GM23338 (cell line): ENCODE results near the gene BICRAL. TPM values are rescaled to one million over a fixed set of nuclear protein-coding genes. Genes with fewer than 3 reads are reported as not detected.

Experiments used
- ATAC-seq: fragments of 200-7000 bp; cut with Tn5 transposase; 3 replicates; pipeline ENCODE4 v1.9.1; 2020
- DNase-seq: peaks from one replicate; pipeline ENCODE4 v3.0.0-alpha.2; 2015; ENCODE audit warnings: low spot score
- H2AFZ ChIP-seq: fragments of 200-600 bp; sonication (generic); 2 replicates; pipeline ENCODE4 v1.8.0; 2016; ENCODE audit warnings: antibody characterized with exemption, mild to moderate bottlenecking, moderate library complexity
- H3F3A ChIP-seq: fragments of 200-600 bp; sonication (generic); replicated peaks from 2 replicates; pipeline ENCODE4 v1.8.0; 2017; ENCODE audit warnings: antibody characterized with exemption, mixed run types, low read depth
- H3K27ac ChIP-seq: fragments of 200-600 bp; sonication (generic); 2 replicates; pipeline ENCODE4 v1.6.1; 2016; ENCODE audit warnings: low read depth
- H3K27me3 ChIP-seq: fragments of 200-600 bp; sonication (generic); 2 replicates; pipeline ENCODE4 v1.8.0; 2016; ENCODE audit warnings: mild to moderate bottlenecking, mixed run types, moderate library complexity; ENCODE audit not compliant: insufficient read depth
- H3K36me3 ChIP-seq: fragments of 200-600 bp; sonication (generic); 2 replicates; pipeline ENCODE4 v1.8.0; 2016; ENCODE audit warnings: mild to moderate bottlenecking; ENCODE audit not compliant: insufficient read depth
- H3K4me1 ChIP-seq: fragments of 200-600 bp; sonication (generic); 2 replicates; pipeline ENCODE4 v1.8.0; 2016; ENCODE audit warnings: mild to moderate bottlenecking, moderate library complexity; ENCODE audit not compliant: insufficient read depth
- H3K4me2 ChIP-seq: fragments of 200-600 bp; sonication (generic); 2 replicates; pipeline ENCODE4 v1.7.1; 2017; ENCODE audit warnings: mixed run types
- H3K4me3 ChIP-seq: fragments of 200-600 bp; sonication (generic); 2 replicates; pipeline ENCODE4 v1.6.1; 2016; ENCODE audit warnings: mixed run types
- H3K79me2 ChIP-seq: fragments of 200-600 bp; sonication (generic); replicated peaks from 2 replicates; pipeline ENCODE4 v1.8.0; 2017; ENCODE audit warnings: mild to moderate bottlenecking; ENCODE audit not compliant: insufficient read depth
- H3K9me2 ChIP-seq: fragments of 200-600 bp; sonication (generic); 2 replicates; pipeline ENCODE4 v1.8.0; 2017; ENCODE audit not compliant: insufficient read depth
- H4K20me1 ChIP-seq: fragments of 200-600 bp; sonication (generic); replicated peaks from 2 replicates; pipeline ENCODE4 v1.8.0; 2017; ENCODE audit warnings: mild to moderate bottlenecking; ENCODE audit not compliant: insufficient read depth
- H3K27ac Mint-ChIP-seq: 2 replicates; pipeline ENCODE4 v1.8.0; 2020; ENCODE audit warnings: inconsistent platforms, mild to moderate bottlenecking, moderate library complexity, mixed read lengths
- H3K27me3 Mint-ChIP-seq: 3 replicates; pipeline ENCODE4 v1.8.0; 2022; ENCODE audit warnings: low read depth, mild to moderate bottlenecking, moderate library complexity, mixed read lengths, inconsistent platforms; ENCODE audit not compliant: insufficient read depth, poor library complexity
- H3K36me3 Mint-ChIP-seq: 3 replicates; pipeline ENCODE4 v1.8.0; 2021; ENCODE audit warnings: low read depth, mild to moderate bottlenecking, inconsistent platforms, moderate library complexity, mixed read lengths
- H3K4me1 Mint-ChIP-seq: 3 replicates; pipeline ENCODE4 v1.8.0; 2020; ENCODE audit warnings: mild to moderate bottlenecking, inconsistent platforms, mixed read lengths
- H3K4me3 Mint-ChIP-seq: 3 replicates; pipeline ENCODE4 v1.8.0; 2021; ENCODE audit warnings: moderate library complexity, mild to moderate bottlenecking, inconsistent platforms, mixed read lengths
- H3K9me3 Mint-ChIP-seq: 3 replicates; pipeline ENCODE4 v1.8.0; 2020; ENCODE audit warnings: moderate library complexity, mild to moderate bottlenecking, inconsistent platforms, mixed read lengths
- CTCF ChIP-seq, 2 experiments: fragments of 200-600 bp in 1 of 2; sonication (generic) in 1 of 2; conservative IDR thresholded peaks; 2 replicates each; pipeline versions ENCODE4 v1.5.1 to v1.6.1; 2016 to 2017; ENCODE audit warnings: antibody characterized with exemption in 2 of 2, low read depth in 2 of 2, mild to moderate bottlenecking in 2 of 2, moderate library complexity in 1 of 2
- ETS1 ChIP-seq: IDR thresholded peaks from 2 replicates; pipeline ENCODE4 v1.6.1; 2016; ENCODE audit warnings: antibody characterized with exemption
- EZH2 ChIP-seq: fragments of 200-600 bp; sonication (generic); IDR thresholded peaks from one replicate; pipeline ENCODE4 v1.8.0; 2017; ENCODE audit warnings: antibody characterized with exemption, mild to moderate bottlenecking, low read depth; ENCODE audit not compliant: unreplicated experiment
- EZH2phosphoT487 ChIP-seq: fragments of 200-600 bp; sonication (generic); IDR thresholded peaks from one replicate; pipeline ENCODE4 v1.8.1; 2018; ENCODE audit warnings: antibody characterized with exemption; ENCODE audit not compliant: unreplicated experiment
- POLR2AphosphoS5 ChIP-seq: IDR thresholded peaks from 2 replicates; pipeline ENCODE4 v1.6.1; 2016; ENCODE audit warnings: antibody characterized with exemption, low read depth
- STAT1 ChIP-seq: IDR thresholded peaks from one replicate; pipeline ENCODE4 v1.6.1; 2016; ENCODE audit warnings: antibody characterized with exemption; ENCODE audit not compliant: unreplicated experiment
- ZNF114 ChIP-seq: fragments of 250-450 bp; sonication (Bioruptor Pico); IDR thresholded peaks from 2 replicates; pipeline ENCODE4 v1.5.0; 2020; ENCODE audit warnings: mild to moderate bottlenecking, moderate library complexity
- ZNF462 ChIP-seq: fragments of 250-450 bp; sonication (Bioruptor Pico); IDR thresholded peaks from 2 replicates; pipeline ENCODE4 v1.5.0; 2020; ENCODE audit warnings: mild to moderate bottlenecking, moderate library complexity
- polyA plus RNA-seq: library from polyadenylated mRNA; unstranded; fragments of >200 nt; fragmentation: Nextera tagmentation; extraction: Ambion mirVana; gene quantifications from 2 replicates; pipeline ENCODE4 v1.2.1, GENCODE V29; 2016
- total RNA-seq: library from RNA; depleted of rRNA; stranded (reverse); fragments of >200 nt; shearing (Covaris generic); gene quantifications from 2 replicates; pipeline ENCODE4 v1.2.3, GENCODE V29; 2014

The BICRAL gene
- total and polyA plus RNA-seq, 2 experiments from 2014 or later: 3.4 to 11.7 TPM

GRCh38 chr6:42845327-42845694 is 63.5 kb downstream of the BICRAL start (continued):
- TF ChIP-seq ETS1 (no peak), CTCF (conservative IDR thresholded peaks at IDR 0.05; ENCODE audit: low read depth in 2 of 2) (no peak), ZNF114 (CRISPR knock-in tag) (no peak), STAT1 (no peak), EZH2 (no peak)

- Histone ChIP-seq H4K20me1 (0 out of 2 replicates have a peak, but pooled peaks cover 4% of the 10 kb centered on the region), H3F3A (peaks cover 2% of the 10 kb centered on the region), H3K9me2 (no peaks in the 10 kb centered on the region), H3K4me1 (no peaks in the 10 kb centered on the region), H3K4me2 (no peak overlapping the region), H3K27me3 (no peaks in the 10 kb centered on the region), H3K36me3 (no peaks in the 10 kb centered on the region), H3K79me2 (no peaks in the 10 kb centered on the region), H3K4me3 (no peak overlapping the region), H2AFZ (no peak overlapping the region), H3K27ac (no peak overlapping the region)
- TF ChIP-seq ETS1 (no peak), EZH2phosphoT487 (no peak), POLR2AphosphoS5 (no peak)
- Mint-ChIP-seq H3K36me3 (peaks cover 13% of the 10 kb centered on the region; the same call in 2 of the 3 replicates), H3K27me3 (peaks cover 1% of the 10 kb centered on the region), H3K9me3 (no peaks in the 10 kb centered on the region), H3K4me1 (no peaks in the 10 kb centered on the region), H3K4me3 (no peak overlapping the region), H3K27ac (no peak overlapping the region)
- no peak for ATAC-seq
- no peak for DNase-seq
Observed at GRCh38 chr6:42846505-42846904, 64.7 kb downstream of the BICRAL start.

- H3K4me2 ChIP-seq: no peak overlapping the region
- H2AFZ ChIP-seq: no peak overlapping the region
- Mint-ChIP-seq H3K27me3 (peaks cover 1% of the 10 kb centered on the region), H3K4me1 (no peaks in the 10 kb centered on the region), H3K4me3 (no peak overlapping the region), H3K27ac (no peak overlapping the region), H3K36me3 (peaks cover 14% of the 10 kb centered on the region; the same call in 2 of the 3 replicates), H3K9me3 (no peaks in the 10 kb centered on the region)
- peaks cover 2% of the 10 kb centered on the region; the same call in 1 of the 2 replicates for H3F3A ChIP-seq
- no peaks in the 10 kb centered on the region for H3K27me3 ChIP-seq
- DNase-seq: no peak
- H3K79me2 ChIP-seq: no peaks in the 10 kb centered on the region
- peaks cover 3% of the 10 kb centered on the region; the same call in 1 of the 2 replicates for H4K20me1 ChIP-seq
- ATAC-seq: no peak
- no peaks in the 10 kb centered on the region for H3K4me1 ChIP-seq
- no peaks in the 10 kb centered on the region for H3K36me3 ChIP-seq
- H3K27ac ChIP-seq: no peak overlapping the region
- no peak overlapping the region for H3K4me3 ChIP-seq
- no peaks in the 10 kb centered on the region for H3K9me2 ChIP-seq
- TF ChIP-seq ZNF462 (CRISPR knock-in tag): no peak
Observed at GRCh38 chr6:42848700-42849099, 66.8 kb downstream of the BICRAL start.
